Measurements from ENCODE around the gene TRIM2. TPM values are rescaled to one million over a fixed set of nuclear protein-coding genes. Genes with fewer than 3 reads are reported as not detected.

TRIM2 gene
- total RNA-seq, 6 donors from 2014 or later: 17.6 to 45.1 (median 30.2) TPM

DNA sequence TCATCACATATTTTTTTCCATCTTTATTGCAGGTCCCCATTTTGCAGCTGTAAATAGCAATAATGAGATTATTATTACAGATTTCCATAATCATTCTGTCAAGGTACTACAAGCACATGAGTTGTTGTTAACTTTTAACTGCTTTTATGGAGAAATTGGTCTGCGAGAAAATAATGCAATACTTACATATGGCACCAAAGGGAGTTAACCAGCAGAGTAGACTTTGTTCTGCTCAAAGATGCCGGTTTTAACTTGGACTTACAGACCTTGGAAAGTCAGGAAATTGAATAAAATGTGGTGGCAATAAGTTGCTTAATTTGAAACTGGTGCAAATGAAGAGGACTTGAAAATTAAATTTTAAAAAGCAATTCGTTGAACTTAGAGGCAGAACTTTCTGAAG lies 119.8 kb downstream of the TRIM2 start:
- 85 to 86% methylated on average over 3 of the region's 3 CpGs for WGBS, 2 donors
- H3K4me1 ChIP-seq: no peaks in the 10 kb centered on the region
- H3K27me3 ChIP-seq: no peaks in the 10 kb centered on the region
- ATAC-seq (ENCODE audit: low FRiP score in 2 of 2): no peak
- no peak overlapping the region for H3K4me3 ChIP-seq
- peaks cover 0 to 21% (median 5%) of the 10 kb centered on the region in 4 donors for H3K36me3 ChIP-seq
- no peaks in the 10 kb centered on the region for H3K9me3 ChIP-seq
- H3K27ac ChIP-seq: no peak overlapping the region
- TF ChIP-seq POLR2AphosphoS5 (IDR thresholded peaks at IDR 0.05) (no peak), POLR2A (IDR thresholded peaks at IDR 0.05) (no peak), EP300 (IDR thresholded peaks at IDR 0.05) (no peak)
- TF ChIP-seq, protein P1, sequence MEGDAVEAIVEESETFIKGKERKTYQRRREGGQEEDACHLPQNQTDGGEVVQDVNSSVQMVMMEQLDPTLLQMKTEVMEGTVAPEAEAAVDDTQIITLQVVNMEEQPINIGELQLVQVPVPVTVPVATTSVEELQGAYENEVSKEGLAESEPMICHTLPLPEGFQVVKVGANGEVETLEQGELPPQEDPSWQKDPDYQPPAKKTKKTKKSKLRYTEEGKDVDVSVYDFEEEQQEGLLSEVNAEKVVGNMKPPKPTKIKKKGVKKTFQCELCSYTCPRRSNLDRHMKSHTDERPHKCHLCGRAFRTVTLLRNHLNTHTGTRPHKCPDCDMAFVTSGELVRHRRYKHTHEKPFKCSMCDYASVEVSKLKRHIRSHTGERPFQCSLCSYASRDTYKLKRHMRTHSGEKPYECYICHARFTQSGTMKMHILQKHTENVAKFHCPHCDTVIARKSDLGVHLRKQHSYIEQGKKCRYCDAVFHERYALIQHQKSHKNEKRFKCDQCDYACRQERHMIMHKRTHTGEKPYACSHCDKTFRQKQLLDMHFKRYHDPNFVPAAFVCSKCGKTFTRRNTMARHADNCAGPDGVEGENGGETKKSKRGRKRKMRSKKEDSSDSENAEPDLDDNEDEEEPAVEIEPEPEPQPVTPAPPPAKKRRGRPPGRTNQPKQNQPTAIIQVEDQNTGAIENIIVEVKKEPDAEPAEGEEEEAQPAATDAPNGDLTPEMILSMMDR (IDR thresholded peaks at IDR 0.05): no peak
- no peak for DNase-seq

DNA sequence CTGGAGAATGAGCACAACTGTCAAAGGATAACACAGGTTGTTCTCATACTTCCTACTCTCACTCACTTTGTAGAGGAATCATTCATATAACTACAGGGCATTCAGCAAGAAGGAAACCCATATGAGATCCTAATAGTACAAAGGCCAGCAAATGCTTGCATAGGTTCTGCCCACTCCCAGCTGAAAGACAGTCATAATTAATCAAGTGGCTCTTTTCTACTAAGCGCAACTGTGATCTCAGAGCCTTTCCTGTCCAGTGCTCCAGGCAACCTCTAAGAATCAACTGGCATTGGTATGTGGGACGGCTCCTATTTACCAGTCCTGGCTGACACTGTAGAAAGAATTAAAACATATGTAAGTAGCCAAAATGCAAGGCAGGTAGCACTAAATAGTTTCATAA lies 121.3 kb downstream of the TRIM2 start:
- ATAC-seq (ENCODE audit: low FRiP score in 2 of 2) (no peak), DNase-seq (no peak)
- H3K27me3 ChIP-seq: no peaks in the 10 kb centered on the region
- no peak overlapping the region for H3K4me3 ChIP-seq
- TF ChIP-seq EP300 (IDR thresholded peaks at IDR 0.05) (no peak), POLR2A (IDR thresholded peaks at IDR 0.05) (no peak), POLR2AphosphoS5 (IDR thresholded peaks at IDR 0.05) (no peak)
- TF ChIP-seq, protein P1 (IDR thresholded peaks at IDR 0.05): no peak
- no peaks in the 10 kb centered on the region for H3K9me3 ChIP-seq
- no peak overlapping the region for H3K27ac ChIP-seq
- H3K4me1 ChIP-seq: no peaks in the 10 kb centered on the region
- 97 to 100% methylated on average over 2 of the region's 2 CpGs for WGBS, 2 donors
- peaks cover 0 to 21% (median 5%) of the 10 kb centered on the region in 4 donors for H3K36me3 ChIP-seq

DNA sequence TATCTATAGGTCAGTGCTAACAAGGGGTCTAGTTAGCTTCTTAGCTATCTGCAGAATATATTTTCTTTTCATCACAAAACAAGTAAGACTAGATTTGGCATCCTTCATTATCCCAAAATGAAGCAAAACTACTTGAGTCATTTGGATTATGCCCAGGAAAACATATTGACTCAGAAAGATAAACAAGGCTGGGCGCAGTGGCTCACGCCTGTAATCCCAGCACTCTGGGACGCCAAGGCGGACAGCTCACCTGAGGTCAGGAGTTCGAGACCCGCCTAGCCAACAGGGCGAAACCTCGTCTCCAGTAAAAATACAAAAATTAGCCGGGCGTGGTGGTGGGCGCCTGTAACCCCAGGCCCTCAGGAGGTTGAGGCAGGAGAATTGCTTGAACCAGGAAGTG lies 122.3 kb downstream of the TRIM2 start:
- peaks cover 0 to 15% (median 5%) of the 10 kb centered on the region in 4 donors for H3K36me3 ChIP-seq
- H3K9me3 ChIP-seq: no peaks in the 10 kb centered on the region
- no peaks in the 10 kb centered on the region for H3K4me1 ChIP-seq
- WGBS, 2 donors: 94 to 95% methylated on average over 11 of the region's 11 CpGs
- ATAC-seq (ENCODE audit: low FRiP score in 2 of 2) (no peak), DNase-seq (no peak)
- TF ChIP-seq EP300 (IDR thresholded peaks at IDR 0.05): no peak
- no peak for TF ChIP-seq POLR2A (IDR thresholded peaks at IDR 0.05)
- TF ChIP-seq, protein P1 (IDR thresholded peaks at IDR 0.05): no peak
- TF ChIP-seq POLR2AphosphoS5 (IDR thresholded peaks at IDR 0.05): no peak
- no peak overlapping the region for H3K4me3 ChIP-seq
- H3K27me3 ChIP-seq: no peaks in the 10 kb centered on the region
- H3K27ac ChIP-seq: no peak overlapping the region

GRCh38 chr4:153327247-153327646 lies 123.0 kb downstream of the TRIM2 start:
- TF ChIP-seq EP300 (IDR thresholded peaks at IDR 0.05) (no peak), POLR2A (IDR thresholded peaks at IDR 0.05) (no peak), POLR2AphosphoS5 (IDR thresholded peaks at IDR 0.05) (no peak)
- TF ChIP-seq, protein P1 (IDR thresholded peaks at IDR 0.05): no peak
- Histone ChIP-seq H3K4me3 (no peak overlapping the region), H3K36me3 (peaks cover 0 to 15% (median 5%) of the 10 kb centered on the region in 4 donors), H3K4me1 (no peaks in the 10 kb centered on the region), H3K9me3 (no peaks in the 10 kb centered on the region), H3K27ac (no peak overlapping the region), H3K27me3 (no peaks in the 10 kb centered on the region)
- WGBS, 2 donors: 64% methylated on average over 1 of the region's 1 CpG
- DNase-seq: no peak
- ATAC-seq (ENCODE audit: low FRiP score in 2 of 2): no peak

GRCh38 chr4:153332936-153333335 lies 128.7 kb downstream of the TRIM2 start:
- 91 to 95% methylated on average over 2 of the region's 2 CpGs for WGBS, 2 donors
- H3K9me3 ChIP-seq: no peaks in the 10 kb centered on the region
- no peaks in the 10 kb centered on the region for H3K27me3 ChIP-seq
- peaks cover 0 to 3% (median 1%) of the 10 kb centered on the region in 4 donors for H3K4me1 ChIP-seq
- no peak overlapping the region for H3K27ac ChIP-seq
- peaks cover 0 to 5% (median 0%) of the 10 kb centered on the region in 4 donors for H3K36me3 ChIP-seq
- ATAC-seq (ENCODE audit: low FRiP score in 2 of 2): no peak
- TF ChIP-seq POLR2A (IDR thresholded peaks at IDR 0.05): no peak
- TF ChIP-seq, protein P1 (IDR thresholded peaks at IDR 0.05): no peak
- no peak for TF ChIP-seq POLR2AphosphoS5 (IDR thresholded peaks at IDR 0.05)
- no peak for TF ChIP-seq EP300 (IDR thresholded peaks at IDR 0.05)
- no peak for DNase-seq
- H3K4me3 ChIP-seq: no peak overlapping the region

All from upper lobe of left lung (tissue), 6 donors.